Left ventricle myocardium inferior (tissue), 1 donor: Measurements from ENCODE around the gene DCAF11. TPM values are rescaled to one million over a fixed set of nuclear protein-coding genes. Genes with fewer than 3 reads are reported as not detected.
A peak's percentile ranks its signal among the peaks of the same experiment; 100 is the strongest.

Experiments used
- DNase-seq: peaks from one replicate; pipeline ENCODE4 v3.0.0-alpha.2; 2020
- H3K27ac ChIP-seq: fragments of 200-600 bp; replicated peaks from 2 replicates; pipeline ENCODE4 v1.8.0; 2021
- H3K27me3 ChIP-seq: fragments of 200-600 bp; 2 replicates; pipeline ENCODE4 v1.8.0; 2021; ENCODE audit warnings: low read depth
- H3K36me3 ChIP-seq: fragments of 200-600 bp; 2 replicates; pipeline ENCODE4 v1.8.0; 2021
- H3K4me1 ChIP-seq: fragments of 200-600 bp; 2 replicates; pipeline ENCODE4 v1.8.0; 2021
- H3K4me3 ChIP-seq: fragments of 200-600 bp; 2 replicates; pipeline ENCODE4 v1.8.0; 2021; ENCODE audit warnings: mild to moderate bottlenecking, moderate library complexity
- H3K9me3 ChIP-seq: fragments of 200-600 bp; replicated peaks from 2 replicates; pipeline ENCODE4 v1.8.0; 2021
- CTCF ChIP-seq: fragments of 200-600 bp; IDR thresholded peaks from 2 replicates; pipeline ENCODE4 v1.8.0; 2021; ENCODE audit warnings: antibody characterized with exemption, mild to moderate bottlenecking, borderline replicate concordance
- intact Hi-C: fragments of 100-400 bp; cut with micrococcal nuclease; formaldehyde crosslinking; loops from one replicate; pipeline ENCODE4 v1.11.0; 2022
- long read RNA-seq: library from polyadenylated mRNA; unstranded; transcript quantifications from one replicate; pipeline ENCODE4 v2.0.0, GENCODE V29; 2021
- total RNA-seq: library from RNA; stranded (reverse); fragmentation: NEBNext Ultra II Directional; extraction: Animal tissue kit (Norgen Biotek cat#: 25700); gene quantifications from one replicate; pipeline ENCODE4 v1.2.1, GENCODE V29; 2021
- donor health status: DM: no; HTN: yes; CAD: no; lungs with severe emphysema.

Gene DCAF11
- total RNA-seq = 74.7 TPM
- long read RNA-seq, full-length matches to known transcripts = 68 of 120 reads
- long read RNA-seq, partial matches to known transcripts = 41 of 120 reads
- long read RNA-seq, other reads (novel, unspliced or antisense) = 11 of 120 reads

GRCh38 chr14:24114532-24115421 is at the start of gene DCAF11, which contains the start of gene NRL:
DCAF11 (plus strand) TSS chr14:24114777; CDS start chr14:24115595, 818 bp downstream.
NRL (minus strand) TSS chr14:24114949; CDS start chr14:24082848, 32,101 bp downstream.
- H3K4me1 ChIP-seq = peaks cover 35% of the 10 kb centered on the region
- H3K27ac ChIP-seq = peak within 1 kb of the TSS; percentile 98
- H3K27me3 ChIP-seq = no peaks in the 10 kb centered on the region
- no peaks in the 10 kb centered on the region for H3K9me3 ChIP-seq
- TF ChIP-seq CTCF = no peak
- H3K36me3 ChIP-seq = peaks cover 36% of the 10 kb centered on the region
- intact Hi-C loops = no loop called here
- peak; percentile 98 for DNase-seq
- peak within 1 kb of the TSS; percentile 76 for H3K4me3 ChIP-seq

GRCh38 chr14:24064856-24065255 is 49.7 kb upstream of the DCAF11 start:
- intact Hi-C loops = loop anchor here (5.0 kb wide), 1 partner anchor 42 kb away; no protein-coding TSS in a partner anchor
- Histone ChIP-seq H3K36me3 (no peaks in the 10 kb centered on the region), H3K27ac (no peak overlapping the region), H3K27me3 (peaks cover 13% of the 10 kb centered on the region), H3K4me1 (no peaks in the 10 kb centered on the region), H3K9me3 (no peaks in the 10 kb centered on the region), H3K4me3 (no peak overlapping the region)
- no peak for DNase-seq
- no peak for TF ChIP-seq CTCF

GRCh38 chr14:24065408-24065807 is 49.2 kb upstream of the DCAF11 start:
- intact Hi-C loops = no loop called here
- DNase-seq = no peak
- H3K27me3 ChIP-seq = peaks cover 18% of the 10 kb centered on the region
- H3K36me3 ChIP-seq = no peaks in the 10 kb centered on the region
- no peak overlapping the region for H3K4me3 ChIP-seq
- no peaks in the 10 kb centered on the region for H3K4me1 ChIP-seq
- no peak overlapping the region for H3K27ac ChIP-seq
- TF ChIP-seq CTCF = no peak
- no peaks in the 10 kb centered on the region for H3K9me3 ChIP-seq

- H3K9me3 ChIP-seq = no peaks in the 10 kb centered on the region
- H3K36me3 ChIP-seq = no peaks in the 10 kb centered on the region
- no peak overlapping the region for H3K4me3 ChIP-seq
- intact Hi-C loops = no loop called here
- peaks cover 26% of the 10 kb centered on the region for H3K27me3 ChIP-seq
- no peak overlapping the region for H3K27ac ChIP-seq
- no peak for TF ChIP-seq CTCF
- H3K4me1 ChIP-seq = no peaks in the 10 kb centered on the region
- no peak for DNase-seq
These were observed 48.0 kb upstream of the DCAF11 start for GRCh38 chr14:24066496-24067132.
